NCI-H128 (cell line): ENCODE data around the gene TCEAL4.
"Not testable (repeated sequence)": the region's sequence is repeated elsewhere in the genome, so short reads cannot be mapped to it uniquely, and the experiment has no call there.

Experiments used
- DNase-seq: peaks from one replicate; lab custom pipeline; 2025; ENCODE audit not compliant: unreplicated experiment; lab: John Stamatoyannopoulos, UW

TCEAL4 gene

GRCh38 chrX:103586659-103587058, 1.3 kb downstream of the TCEAL4 start:
- no peak for DNase-seq

GRCh38 chrX:103592295-103592694, 7.0 kb downstream of the TCEAL4 start:
- DNase-seq = not testable (repeated sequence)

GRCh38 chrX:103595202-103595601, 9.9 kb downstream of the TCEAL4 start:
- DNase-seq = not testable (repeated sequence)

GRCh38 chrX:103607364-103608305, 22.3 kb downstream of the TCEAL4 start, which contains the start of gene TCEAL3:
TSS of gene TCEAL3 (plus strand) at chrX:103607963. CDS start at chrX:103609065, 1,102 bp downstream.
- peak; percentile 2 for DNase-seq

- DNase-seq = no peak
These were observed 23.1 kb downstream of the TCEAL4 start for GRCh38 chrX:103608306-103608963.

GRCh38 chrX:103610282-103610681, 25.0 kb downstream of the TCEAL4 start:
- no peak for DNase-seq

GRCh38 chrX:103613362-103613890, 28.1 kb downstream of the TCEAL4 start:
- DNase-seq = no peak

- no peak for DNase-seq
These were observed 29.7 kb downstream of the TCEAL4 start for GRCh38 chrX:103614999-103615398.

GRCh38 chrX:103615781-103616371, 30.6 kb downstream of the TCEAL4 start:
- DNase-seq = no peak

GRCh38 chrX:103616676-103617186, 31.4 kb downstream of the TCEAL4 start:
- no peak for DNase-seq

GRCh38 chrX:103624111-103624510, 38.8 kb downstream of the TCEAL4 start:
- DNase-seq = no peak

GRCh38 chrX:103626855-103627254, 41.5 kb downstream of the TCEAL4 start:
- no peak for DNase-seq

GRCh38 chrX:103628386-103629317, 43.3 kb downstream of the TCEAL4 start, which contains the start of gene TCEAL1:
TSS of gene TCEAL1 (plus strand) at chrX:103628975. CDS start at chrX:103629917, 942 bp downstream.
- no peak for DNase-seq

- DNase-seq = no peak
These were observed 44.2 kb downstream of the TCEAL4 start for GRCh38 chrX:103629318-103630170.

- no peak for DNase-seq
These were observed 44.8 kb downstream of the TCEAL4 start for GRCh38 chrX:103630171-103630511.

- no peak for DNase-seq
These were observed 45.8 kb downstream of the TCEAL4 start for GRCh38 chrX:103631145-103631544.

GRCh38 chrX:103635436-103635835, 50.1 kb downstream of the TCEAL4 start:
- DNase-seq = no peak
